Osteoblast (primary cell): ENCODE results near the gene RBPJ. TPM values are rescaled to one million over a fixed set of nuclear protein-coding genes. Genes with fewer than 3 reads are reported as not detected.

ENCODE experiments used
- DNase-seq: peaks from one replicate; pipeline ENCODE4 v3.0.0; 2011; ENCODE audit warnings: low spot score, mixed read lengths; ENCODE audit not compliant: insufficient read length; ENCODE audit errors: missing footprints
- H2AFZ ChIP-seq: 2 replicates; pipeline ENCODE4 v1.6.0; 2011; ENCODE audit warnings: mild to moderate bottlenecking, low read length
- H3K27ac ChIP-seq: 2 replicates; pipeline ENCODE4 v1.5.1; 2011; ENCODE audit warnings: mild to moderate bottlenecking, low read depth, low read length, moderate library complexity
- H3K27me3 ChIP-seq: 2 replicates; pipeline ENCODE4 v1.6.0; 2012; ENCODE audit warnings: mild to moderate bottlenecking, control low read depth, inconsistent platforms, low read length, moderate library complexity; ENCODE audit not compliant: insufficient read depth
- H3K36me3 ChIP-seq: 2 replicates; pipeline ENCODE4 v1.5.1; 2011; ENCODE audit warnings: mild to moderate bottlenecking, low read length, control low read depth, moderate library complexity; ENCODE audit not compliant: insufficient read depth
- H3K4me1 ChIP-seq: 2 replicates; pipeline ENCODE4 v1.5.1; 2011; ENCODE audit warnings: mild to moderate bottlenecking, low read length, control low read depth, moderate library complexity; ENCODE audit not compliant: insufficient read depth
- H3K4me2 ChIP-seq: 2 replicates; pipeline ENCODE4 v1.6.0; 2011; ENCODE audit warnings: mild to moderate bottlenecking, low read length; ENCODE audit not compliant: insufficient read depth
- H3K4me3 ChIP-seq: fragments of 200-600 bp; sonication (generic); 3 replicates; pipeline ENCODE4 v1.5.1; 2012; ENCODE audit warnings: mild to moderate bottlenecking, low read length, inconsistent platforms; ENCODE audit not compliant: insufficient read depth
- H3K79me2 ChIP-seq: 2 replicates; pipeline ENCODE4 v1.6.0; 2012; ENCODE audit warnings: mild to moderate bottlenecking, low read length, control low read depth, inconsistent platforms; ENCODE audit not compliant: insufficient read depth
- H3K9me3 ChIP-seq: 2 replicates; pipeline ENCODE4 v1.5.1; 2011; ENCODE audit warnings: low read depth, low read length, control low read depth
- H4K20me1 ChIP-seq: 2 replicates; pipeline ENCODE4 v1.6.0; 2012; ENCODE audit warnings: mild to moderate bottlenecking, low read length, control low read depth; ENCODE audit not compliant: insufficient read depth
- CTCF ChIP-seq: IDR thresholded peaks from 2 replicates; pipeline ENCODE4 v1.5.1; 2011; ENCODE audit warnings: mild to moderate bottlenecking, low read depth, low read length, moderate library complexity; ENCODE audit errors: extremely low read depth
- total RNA-seq: library from RNA; depleted of rRNA; stranded (reverse); fragments of >200 nt; gene quantifications from 2 replicates; pipeline ENCODE4 v1.2.3, GENCODE V29; 2012

The RBPJ gene
- total RNA-seq, 1 donor = 106 TPM

GRCh38 chr4:26273616-26273980 lies 47.2 kb upstream of the RBPJ start:
- Histone ChIP-seq H3K9me3 (no peaks in the 10 kb centered on the region), H3K27me3 (peaks cover 7% of the 10 kb centered on the region), H3K36me3 (no peaks in the 10 kb centered on the region), H3K4me1 (no peaks in the 10 kb centered on the region), H3K4me3 (no peak overlapping the region), H2AFZ (peak overlapping the region; percentile 50), H3K27ac (no peak overlapping the region), H3K79me2 (no peaks in the 10 kb centered on the region), H4K20me1 (no peaks in the 10 kb centered on the region), H3K4me2 (no peak overlapping the region)
- no peak for TF ChIP-seq CTCF
- DNase-seq = no peak

GRCh38 chr4:26275281-26275680 lies 45.5 kb upstream of the RBPJ start:
- H3K27ac ChIP-seq = no peak overlapping the region
- no peak for DNase-seq
- H4K20me1 ChIP-seq = no peaks in the 10 kb centered on the region
- no peaks in the 10 kb centered on the region for H3K4me1 ChIP-seq
- H3K9me3 ChIP-seq = no peaks in the 10 kb centered on the region
- no peaks in the 10 kb centered on the region for H3K79me2 ChIP-seq
- no peaks in the 10 kb centered on the region for H3K36me3 ChIP-seq
- H2AFZ ChIP-seq = no peak overlapping the region
- peaks cover 7% of the 10 kb centered on the region for H3K27me3 ChIP-seq
- H3K4me3 ChIP-seq = no peak overlapping the region
- H3K4me2 ChIP-seq = no peak overlapping the region
- no peak for TF ChIP-seq CTCF

GRCh38 chr4:26279446-26279845 lies 41.4 kb upstream of the RBPJ start:
- no peaks in the 10 kb centered on the region for H3K36me3 ChIP-seq
- no peaks in the 10 kb centered on the region for H3K27me3 ChIP-seq
- no peaks in the 10 kb centered on the region for H4K20me1 ChIP-seq
- no peak overlapping the region for H3K4me2 ChIP-seq
- no peak overlapping the region for H2AFZ ChIP-seq
- H3K27ac ChIP-seq = no peak overlapping the region
- H3K4me1 ChIP-seq = peaks cover 7% of the 10 kb centered on the region
- no peaks in the 10 kb centered on the region for H3K9me3 ChIP-seq
- no peaks in the 10 kb centered on the region for H3K79me2 ChIP-seq
- DNase-seq = no peak
- H3K4me3 ChIP-seq = no peak overlapping the region
- no peak for TF ChIP-seq CTCF

- no peak for DNase-seq
- H3K4me1 ChIP-seq = peaks cover 7% of the 10 kb centered on the region
- H3K27ac ChIP-seq = no peak overlapping the region
- no peaks in the 10 kb centered on the region for H3K9me3 ChIP-seq
- no peaks in the 10 kb centered on the region for H3K36me3 ChIP-seq
- no peaks in the 10 kb centered on the region for H4K20me1 ChIP-seq
- no peaks in the 10 kb centered on the region for H3K27me3 ChIP-seq
- H3K4me3 ChIP-seq = no peak overlapping the region
- H3K79me2 ChIP-seq = no peaks in the 10 kb centered on the region
- no peak overlapping the region for H3K4me2 ChIP-seq
- no peak for TF ChIP-seq CTCF
- H2AFZ ChIP-seq = no peak overlapping the region
Observed at GRCh38 chr4:26281881-26282280, 38.9 kb upstream of the RBPJ start.
